Peyer's patch (tissue), 4 donors: ENCODE results near the gene TSHZ1.

ENCODE experiments used
- CTCF ChIP-seq, 6 experiments: fragments of 450-650 bp in 4 of 6; fragments of 200-600 bp in 2 of 6; sonication (generic) in 1 of 6; IDR thresholded peaks; one replicate each; pipeline ENCODE4 v1.5.1; 2017 to 2019; ENCODE audit warnings: antibody characterized with exemption in 6 of 6, mild to moderate bottlenecking in 3 of 6, moderate library complexity in 1 of 6
- POLR2A ChIP-seq, 2 donors: fragments of 450-650 bp; IDR thresholded peaks; one replicate each; pipeline ENCODE4 v1.5.1; 2017; ENCODE audit warnings: antibody characterized with exemption in 2 of 2, mild to moderate bottlenecking in 2 of 2, moderate library complexity in 2 of 2

- TF ChIP-seq CTCF (IDR thresholded peaks at IDR 0.05) (no peak), POLR2A (IDR thresholded peaks at IDR 0.05) (no peak)
These were observed 28.2 kb downstream of the TSHZ1 start for GRCh38 chr18:75238786-75239185.
